Panc1 (cell line): ENCODE measurements around the gene CD1C. TPM values are rescaled to one million over a fixed set of nuclear protein-coding genes. Genes with fewer than 3 reads are reported as not detected.
A peak's percentile ranks its signal among the peaks of the same experiment; 100 is the strongest.

Experiments used
- ATAC-seq: fragments of 200-7000 bp; cut with Tn5 transposase; 2 replicates; pipeline ENCODE4 v1.9.1; 2020; ENCODE audit warnings: mild to moderate bottlenecking, moderate library complexity
- BruUV-seq: library from RNA; stranded (reverse); fragments of 400-500 nt; replicated peaks from 2 replicates; lab custom pipeline; 2021; lab: Mats Ljungman, UMichigan
- CTCF ChIA-PET: fragments of 300-600 bp; sonication (Branson Sonifier 250); formaldehyde crosslinking; loops from one replicate; lab custom pipeline; 2022; ENCODE audit warnings: antibody characterized with exemption; lab: Charles Lee
- POLR2A ChIA-PET: fragments of 300-600 bp; sonication (Branson Sonifier 250); formaldehyde crosslinking; loops from one replicate; lab custom pipeline; 2022; ENCODE audit warnings: antibody characterized with exemption; lab: Charles Lee
- DNase-seq: peaks from one replicate; pipeline ENCODE4 v3.0.0-alpha.2; 2010; ENCODE audit warnings: low read depth, low spot score
- H3K27ac ChIP-seq: 2 replicates; pipeline ENCODE4 v1.5.1; 2011; ENCODE audit warnings: mild to moderate bottlenecking, low read length, inconsistent platforms
- H3K27me3 ChIP-seq: fragments of 200-500 bp; sonication (Bioruptor generic); 2 replicates; pipeline ENCODE4 v1.6.0; 2014; ENCODE audit warnings: low read length, inconsistent platforms; ENCODE audit not compliant: control insufficient read depth, insufficient read depth
- H3K36me3 ChIP-seq: fragments of 200-500 bp; sonication (Bioruptor generic); 2 replicates; pipeline ENCODE4 v1.5.1; 2014; ENCODE audit warnings: inconsistent platforms, mild to moderate bottlenecking, low read length, moderate library complexity; ENCODE audit not compliant: control insufficient read depth, insufficient read depth
- H3K4me1 ChIP-seq: 2 replicates; pipeline ENCODE4 v1.5.1; 2011; ENCODE audit warnings: inconsistent platforms, mild to moderate bottlenecking, low read length, moderate library complexity; ENCODE audit not compliant: control insufficient read depth, insufficient read depth
- H3K4me3 ChIP-seq, 2 experiments: 2 replicates each; pipeline ENCODE4 v1.5.1; 2011 to 2012; ENCODE audit warnings: low read depth in 2 of 2, low read length in 2 of 2, mild to moderate bottlenecking in 2 of 2, inconsistent platforms in 1 of 2, moderate library complexity in 1 of 2
- H3K9me3 ChIP-seq: fragments of 200-500 bp; sonication (Bioruptor generic); 2 replicates; pipeline ENCODE4 v1.5.1; 2014; ENCODE audit warnings: low read depth, mild to moderate bottlenecking, inconsistent platforms, low read length, moderate library complexity; ENCODE audit not compliant: control insufficient read depth, insufficient read depth
- POLR2AphosphoS5 ChIP-seq: IDR thresholded peaks from 2 replicates; pipeline ENCODE4 v1.6.1; 2012; ENCODE audit warnings: mild to moderate bottlenecking, low read depth, low read length, moderate library complexity
- SIN3A ChIP-seq: IDR thresholded peaks from 2 replicates; pipeline ENCODE4 v1.6.1; 2012; ENCODE audit warnings: low read depth, mild to moderate bottlenecking, low read length, moderate library complexity, borderline replicate concordance; ENCODE audit not compliant: insufficient read depth
- TCF7L2 ChIP-seq: IDR thresholded peaks from 2 replicates; pipeline ENCODE4 v1.6.1; 2011; ENCODE audit warnings: mild to moderate bottlenecking, low read depth, low read length, inconsistent platforms
- in situ Hi-C: cut with HindIII; loops from 2 replicates; pipeline ENCODE4 v1.10.0; 2016; ENCODE audit warnings: low sequenced_read_pairs, low pct_unique_long_range_greater_than_20kb
- intact Hi-C: fragments of 100-400 bp; cut with micrococcal nuclease; formaldehyde crosslinking; loops from one replicate; pipeline ENCODE4 v1.10.0; 2022; ENCODE audit not compliant: unreplicated experiment
- total RNA-seq: library from RNA; stranded (reverse); gene quantifications from one replicate; pipeline ENCODE4 v1.2.1, GENCODE V29; 2021; ENCODE audit not compliant: unreplicated experiment
- TF ChIP-seq, protein P1 (sequence below), 2 experiments: IDR thresholded peaks; 2 replicates each; pipeline ENCODE4 v1.6.1; 2011 to 2012; ENCODE audit warnings: low read depth in 2 of 2, control low read depth in 1 of 2, low read length in 1 of 2, mild to moderate bottlenecking in 1 of 2, moderate library complexity in 1 of 2; ENCODE audit not compliant: insufficient read depth in 1 of 2
- TF ChIP-seq, protein P2 (sequence below): fragments of 450-650 bp; IDR thresholded peaks from 2 replicates; pipeline ENCODE4 v1.5.1; 2017; ENCODE audit warnings: mild to moderate bottlenecking

The CD1C gene
- total RNA-seq, 1 experiment from 2014 or later = not detected

- no peak overlapping the region for H3K4me3 ChIP-seq
- no peaks in the 10 kb centered on the region for H3K36me3 ChIP-seq
- BruUV-seq = no TSS peak
- POLR2A ChIA-PET = interaction anchor here (0.5 kb wide), 1 partner anchor 165 kb away, joined by 9 read pairs; no protein-coding TSS in a partner anchor
- ATAC-seq = no peak; the same call in 1 of the 2 replicates
- CTCF ChIA-PET = interaction anchor here (1.3 kb wide), 1 partner anchor 126 kb away, joined by 8 read pairs; no protein-coding TSS in a partner anchor
- H3K9me3 ChIP-seq = no peaks in the 10 kb centered on the region
- TF ChIP-seq, protein P1, sequence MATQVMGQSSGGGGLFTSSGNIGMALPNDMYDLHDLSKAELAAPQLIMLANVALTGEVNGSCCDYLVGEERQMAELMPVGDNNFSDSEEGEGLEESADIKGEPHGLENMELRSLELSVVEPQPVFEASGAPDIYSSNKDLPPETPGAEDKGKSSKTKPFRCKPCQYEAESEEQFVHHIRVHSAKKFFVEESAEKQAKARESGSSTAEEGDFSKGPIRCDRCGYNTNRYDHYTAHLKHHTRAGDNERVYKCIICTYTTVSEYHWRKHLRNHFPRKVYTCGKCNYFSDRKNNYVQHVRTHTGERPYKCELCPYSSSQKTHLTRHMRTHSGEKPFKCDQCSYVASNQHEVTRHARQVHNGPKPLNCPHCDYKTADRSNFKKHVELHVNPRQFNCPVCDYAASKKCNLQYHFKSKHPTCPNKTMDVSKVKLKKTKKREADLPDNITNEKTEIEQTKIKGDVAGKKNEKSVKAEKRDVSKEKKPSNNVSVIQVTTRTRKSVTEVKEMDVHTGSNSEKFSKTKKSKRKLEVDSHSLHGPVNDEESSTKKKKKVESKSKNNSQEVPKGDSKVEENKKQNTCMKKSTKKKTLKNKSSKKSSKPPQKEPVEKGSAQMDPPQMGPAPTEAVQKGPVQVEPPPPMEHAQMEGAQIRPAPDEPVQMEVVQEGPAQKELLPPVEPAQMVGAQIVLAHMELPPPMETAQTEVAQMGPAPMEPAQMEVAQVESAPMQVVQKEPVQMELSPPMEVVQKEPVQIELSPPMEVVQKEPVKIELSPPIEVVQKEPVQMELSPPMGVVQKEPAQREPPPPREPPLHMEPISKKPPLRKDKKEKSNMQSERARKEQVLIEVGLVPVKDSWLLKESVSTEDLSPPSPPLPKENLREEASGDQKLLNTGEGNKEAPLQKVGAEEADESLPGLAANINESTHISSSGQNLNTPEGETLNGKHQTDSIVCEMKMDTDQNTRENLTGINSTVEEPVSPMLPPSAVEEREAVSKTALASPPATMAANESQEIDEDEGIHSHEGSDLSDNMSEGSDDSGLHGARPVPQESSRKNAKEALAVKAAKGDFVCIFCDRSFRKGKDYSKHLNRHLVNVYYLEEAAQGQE (IDR thresholded peaks at IDR 0.05; ENCODE audit: insufficient read depth in 1 of 2, low read depth in 2 of 2, low read length in 1 of 2) = no peak
- TF ChIP-seq, protein P2, sequence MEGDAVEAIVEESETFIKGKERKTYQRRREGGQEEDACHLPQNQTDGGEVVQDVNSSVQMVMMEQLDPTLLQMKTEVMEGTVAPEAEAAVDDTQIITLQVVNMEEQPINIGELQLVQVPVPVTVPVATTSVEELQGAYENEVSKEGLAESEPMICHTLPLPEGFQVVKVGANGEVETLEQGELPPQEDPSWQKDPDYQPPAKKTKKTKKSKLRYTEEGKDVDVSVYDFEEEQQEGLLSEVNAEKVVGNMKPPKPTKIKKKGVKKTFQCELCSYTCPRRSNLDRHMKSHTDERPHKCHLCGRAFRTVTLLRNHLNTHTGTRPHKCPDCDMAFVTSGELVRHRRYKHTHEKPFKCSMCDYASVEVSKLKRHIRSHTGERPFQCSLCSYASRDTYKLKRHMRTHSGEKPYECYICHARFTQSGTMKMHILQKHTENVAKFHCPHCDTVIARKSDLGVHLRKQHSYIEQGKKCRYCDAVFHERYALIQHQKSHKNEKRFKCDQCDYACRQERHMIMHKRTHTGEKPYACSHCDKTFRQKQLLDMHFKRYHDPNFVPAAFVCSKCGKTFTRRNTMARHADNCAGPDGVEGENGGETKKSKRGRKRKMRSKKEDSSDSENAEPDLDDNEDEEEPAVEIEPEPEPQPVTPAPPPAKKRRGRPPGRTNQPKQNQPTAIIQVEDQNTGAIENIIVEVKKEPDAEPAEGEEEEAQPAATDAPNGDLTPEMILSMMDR = peak; percentile 53
- no peak for DNase-seq
- intact Hi-C loops (loop anchor here (10.0 kb wide), 1 partner anchor 125 kb away; no protein-coding TSS in a partner anchor), in situ Hi-C loops (no loop called here)
- H3K27ac ChIP-seq = no peak overlapping the region
- no peaks in the 10 kb centered on the region for H3K27me3 ChIP-seq
- H3K4me1 ChIP-seq = no peaks in the 10 kb centered on the region
These were observed 40.0 kb downstream of the CD1C start for GRCh38 chr1:158329733-158330132.

DNA sequence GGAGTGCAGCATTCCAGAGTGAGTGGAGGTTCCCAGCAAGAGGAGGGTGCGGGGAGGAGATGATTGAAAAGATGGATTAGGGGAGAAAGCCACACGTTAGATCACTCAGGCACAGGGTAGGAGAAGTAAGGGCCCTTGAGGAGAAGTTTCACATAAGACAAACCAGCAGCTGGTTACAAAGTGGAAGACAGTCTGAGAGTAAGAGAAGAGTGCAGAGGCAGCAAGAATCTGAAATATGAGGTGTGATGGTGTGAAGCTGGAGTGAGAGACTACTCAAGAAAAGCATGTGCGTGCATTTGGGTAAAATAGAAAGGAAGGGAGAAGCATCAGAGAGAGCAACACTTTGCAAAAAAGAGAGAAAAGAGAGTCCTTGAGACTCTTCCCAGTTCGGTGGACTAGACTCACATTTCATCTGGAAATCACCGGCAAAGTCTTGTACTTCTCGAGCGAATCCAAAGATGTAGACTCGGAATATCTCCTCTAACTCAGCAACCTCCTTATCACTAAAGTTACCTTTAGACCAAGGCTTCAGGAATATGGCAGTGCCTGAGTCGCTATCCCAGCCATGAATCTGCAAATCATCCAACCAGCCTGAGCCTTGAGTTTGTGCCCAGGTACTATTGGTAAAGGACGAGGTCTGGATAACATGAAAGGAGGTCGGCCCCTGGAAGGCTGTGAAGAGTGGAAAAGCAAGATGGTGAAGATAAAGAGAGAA is 40.8 kb downstream of the CD1C start:
- intact Hi-C loops (no loop called here), in situ Hi-C loops (no loop called here)
- ATAC-seq (no peak), DNase-seq (no peak)
- Histone ChIP-seq H3K4me1 (no peaks in the 10 kb centered on the region), H3K9me3 (no peaks in the 10 kb centered on the region), H3K27me3 (no peaks in the 10 kb centered on the region), H3K27ac (no peak overlapping the region), H3K36me3 (no peaks in the 10 kb centered on the region), H3K4me3 (no peak overlapping the region)
- no TSS peak for BruUV-seq
- CTCF ChIA-PET = interaction anchor here (1.3 kb wide), 1 partner anchor 127 kb away, joined by 8 read pairs; no protein-coding TSS in a partner anchor
- POLR2A ChIA-PET = no interaction called here
- TF ChIP-seq SIN3A (no peak), POLR2AphosphoS5 (no peak), TCF7L2 (no peak)
- TF ChIP-seq, protein P1 (IDR thresholded peaks at IDR 0.05; ENCODE audit: insufficient read depth in 1 of 2, low read depth in 2 of 2, low read length in 1 of 2) = no peak
- TF ChIP-seq, protein P2 = no peak
